HG03060 (cell line): ENCODE results near the gene ALKBH1.
A peak's percentile ranks its signal among the peaks of the same experiment; 100 is the strongest.
"Not testable (repeated sequence)": the region's sequence is repeated elsewhere in the genome, so short reads cannot be mapped to it uniquely, and the experiment has no call there.

Experiments
- ATAC-seq: cut with Tn5 transposase; IDR thresholded peaks from one replicate; pipeline ENCODE4 v1.9.1; 2021; ENCODE audit warnings: low read depth, moderate number of reproducible peaks; ENCODE audit not compliant: unreplicated experiment

The ALKBH1 gene, protein sequence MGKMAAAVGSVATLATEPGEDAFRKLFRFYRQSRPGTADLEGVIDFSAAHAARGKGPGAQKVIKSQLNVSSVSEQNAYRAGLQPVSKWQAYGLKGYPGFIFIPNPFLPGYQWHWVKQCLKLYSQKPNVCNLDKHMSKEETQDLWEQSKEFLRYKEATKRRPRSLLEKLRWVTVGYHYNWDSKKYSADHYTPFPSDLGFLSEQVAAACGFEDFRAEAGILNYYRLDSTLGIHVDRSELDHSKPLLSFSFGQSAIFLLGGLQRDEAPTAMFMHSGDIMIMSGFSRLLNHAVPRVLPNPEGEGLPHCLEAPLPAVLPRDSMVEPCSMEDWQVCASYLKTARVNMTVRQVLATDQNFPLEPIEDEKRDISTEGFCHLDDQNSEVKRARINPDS

GRCh38 chr14:77707724-77708408 is at the start of gene ALKBH1, which contains the start of gene SLIRP:
Gene ALKBH1, minus strand, starts transcription at chr14:77708023. Its CDS starts 19 bp downstream, at chr14:77708004.
Gene SLIRP, plus strand, starts transcription at chr14:77708103. Its CDS starts 9 bp downstream, at chr14:77708112.
- ATAC-seq: peak; percentile 91

DNA sequence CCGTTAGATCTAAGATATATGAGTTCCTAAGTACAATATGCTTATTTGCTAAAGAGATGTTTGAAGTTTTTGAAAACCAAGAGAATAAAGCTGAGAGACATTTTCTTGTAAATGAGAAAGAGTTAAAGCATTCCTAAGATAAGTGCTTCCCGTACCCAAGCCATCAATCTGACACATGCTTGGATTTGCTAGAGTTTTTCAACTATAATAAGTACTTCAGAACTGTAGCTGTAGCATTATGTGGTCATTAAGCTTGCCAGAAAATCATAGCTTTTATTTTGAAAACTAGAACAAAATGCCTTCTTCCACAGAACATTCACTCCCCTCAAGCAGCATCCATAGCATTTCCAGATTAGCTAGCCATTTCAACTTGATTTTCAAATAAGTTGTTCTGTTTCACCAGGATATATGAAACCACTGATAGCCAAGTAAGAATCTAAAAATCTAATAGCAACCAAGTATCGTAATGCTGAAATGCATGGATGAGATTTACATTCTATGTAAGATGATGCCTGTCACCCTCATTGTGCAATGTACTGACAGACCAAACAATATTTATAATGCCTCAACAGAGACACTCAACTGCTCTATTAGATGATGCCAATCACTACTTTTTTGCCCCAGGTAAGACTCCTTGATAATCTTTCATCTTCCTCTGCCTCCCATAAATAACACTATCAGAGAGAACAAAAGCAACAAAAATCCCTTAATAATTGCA is 45.1 kb upstream of the ALKBH1 start:
- no peak for ATAC-seq

- no peak for ATAC-seq
Observed at GRCh38 chr14:77752266-77752665, 44.4 kb upstream of the ALKBH1 start.

DNA sequence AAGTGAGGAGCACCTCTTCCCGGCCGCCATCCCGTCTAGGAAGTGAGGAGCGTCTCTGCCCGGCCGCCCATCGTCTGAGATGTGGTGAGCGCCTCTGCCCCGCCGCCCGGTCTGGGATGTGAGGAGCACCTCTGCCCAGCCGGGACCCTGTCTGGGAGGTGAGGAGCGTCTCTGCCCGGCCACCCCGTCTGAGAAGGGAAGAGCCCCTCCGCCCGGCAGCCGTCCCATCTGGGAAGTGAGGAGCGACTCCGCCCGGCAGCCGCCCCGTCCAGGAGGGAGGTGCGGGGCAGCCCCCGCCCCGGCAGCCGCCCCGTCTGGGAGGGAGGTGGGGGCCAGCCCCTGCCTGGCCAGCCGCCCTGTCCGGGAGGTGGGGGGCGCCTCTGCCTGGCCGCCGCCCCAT is 39.6 kb upstream of the ALKBH1 start:
- ATAC-seq: not testable (repeated sequence)

GRCh38 chr14:77746064-77746702 is 38.4 kb upstream of the ALKBH1 start:
- ATAC-seq: no peak

- no peak for ATAC-seq
Observed at GRCh38 chr14:77741438-77741837, 33.6 kb upstream of the ALKBH1 start.

DNA sequence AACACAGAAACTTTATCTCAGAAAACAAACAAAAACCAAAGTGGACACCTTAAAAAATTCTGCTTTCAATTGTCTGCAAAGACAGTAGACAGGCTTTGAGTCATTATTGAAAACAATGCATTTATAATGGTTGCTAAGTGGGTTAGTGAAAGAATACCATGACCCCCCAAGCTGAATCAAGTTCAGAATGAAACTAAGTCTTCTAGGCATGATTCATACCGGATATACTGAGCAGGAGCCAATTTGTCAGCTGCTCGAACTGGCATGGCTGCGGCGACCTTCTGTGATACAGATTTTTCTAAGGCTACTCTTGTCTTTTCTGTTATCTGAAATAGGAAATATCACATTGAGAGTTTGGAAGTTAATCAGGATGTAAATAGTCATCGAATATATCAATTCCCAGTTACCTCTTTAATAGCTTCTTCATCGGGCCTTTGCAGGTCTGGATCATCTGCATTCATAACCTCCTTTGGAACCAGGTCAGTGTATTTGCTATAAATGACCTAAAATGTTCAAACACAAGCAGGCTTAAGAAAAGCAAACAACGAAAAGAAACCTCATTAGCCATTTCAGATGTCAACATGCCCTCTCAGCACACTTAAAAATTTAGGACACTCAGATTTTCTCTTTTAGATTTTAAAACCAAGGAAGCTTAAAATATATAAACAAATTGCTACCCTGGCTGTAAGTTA is 30.9 kb upstream of the ALKBH1 start:
- peak; percentile 65 for ATAC-seq

DNA sequence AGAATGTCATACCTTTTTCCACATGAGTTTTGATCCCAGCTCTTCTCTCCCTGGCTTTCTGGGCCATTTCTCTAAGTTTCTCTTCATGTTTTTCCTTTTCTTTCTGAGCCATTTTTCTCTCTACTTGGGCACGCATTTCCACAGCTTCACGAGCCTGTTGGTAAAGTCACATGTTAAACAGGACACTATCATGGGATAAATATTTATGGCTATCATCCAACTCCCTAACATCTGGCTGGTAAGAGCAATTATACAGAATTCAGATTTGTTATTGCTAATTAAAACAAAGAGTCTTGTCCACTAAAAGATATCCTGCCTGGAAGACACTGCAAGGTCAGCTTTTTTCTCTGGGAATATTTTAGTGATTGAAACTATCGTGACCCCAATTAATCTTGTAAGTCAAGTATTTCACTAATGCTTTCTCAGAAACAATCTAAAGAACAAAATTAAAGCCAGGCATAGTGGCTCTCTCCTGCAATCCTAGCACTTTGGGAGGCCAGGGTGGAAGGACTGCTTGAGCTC is 23.2 kb upstream of the ALKBH1 start:
- ATAC-seq: no peak

- ATAC-seq: no peak
Observed at GRCh38 chr14:77722301-77722700, 14.5 kb upstream of the ALKBH1 start.

DNA sequence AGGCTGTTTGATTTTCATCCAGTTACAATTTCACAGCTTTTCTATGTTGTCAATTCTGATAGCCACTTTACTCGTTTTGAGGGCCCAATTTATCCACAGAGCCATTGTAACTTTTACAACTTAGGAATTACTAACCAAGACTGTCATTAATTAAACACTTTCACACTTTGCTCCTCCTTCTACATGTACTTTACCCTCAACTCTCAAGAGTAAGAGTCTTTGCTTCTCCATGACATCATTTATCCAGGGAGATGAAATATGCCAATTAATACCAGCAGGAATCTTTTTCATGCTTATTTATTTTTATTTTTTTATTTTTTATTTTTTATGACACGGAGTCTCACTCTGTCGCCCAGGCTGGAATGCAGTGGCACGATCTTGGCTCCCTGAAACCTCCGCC is 13.6 kb upstream of the ALKBH1 start:
- ATAC-seq: no peak

- ATAC-seq: no peak
Observed at GRCh38 chr14:77717608-77718305, 9.9 kb upstream of the ALKBH1 start.

- ATAC-seq: no peak
Observed at GRCh38 chr14:77714926-77715325, 7.1 kb upstream of the ALKBH1 start.

- ATAC-seq: no peak
Observed at GRCh38 chr14:77710364-77710763, 2.5 kb upstream of the ALKBH1 start.

GRCh38 chr14:77709412-77709811 is 1.6 kb upstream of the ALKBH1 start:
- ATAC-seq: no peak

- ATAC-seq: no peak
Observed at GRCh38 chr14:77708749-77709148, 926 bp upstream of the ALKBH1 start.

DNA sequence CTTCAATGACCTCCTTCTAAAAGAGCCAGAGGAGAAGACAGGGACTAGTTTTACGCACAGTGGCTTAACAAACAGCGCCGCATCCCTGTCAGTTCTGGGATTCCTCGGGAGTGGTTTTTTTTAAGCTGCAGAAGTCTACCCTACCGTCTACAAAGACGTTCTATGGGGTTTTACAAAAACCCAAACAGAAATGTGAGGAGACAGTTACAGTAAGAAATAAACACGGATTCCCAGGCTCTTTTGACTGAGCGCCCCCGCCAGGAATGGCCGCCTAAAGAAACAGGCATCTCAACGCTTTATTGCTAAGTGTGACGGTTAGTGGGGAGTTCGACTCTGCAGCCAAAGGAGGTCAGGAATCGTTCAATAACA is 484 bp downstream of the ALKBH1 start:
- ATAC-seq: peak; percentile 6

- no peak for ATAC-seq
Observed at GRCh38 chr14:77691259-77691658, 16.6 kb downstream of the ALKBH1 start.

DNA sequence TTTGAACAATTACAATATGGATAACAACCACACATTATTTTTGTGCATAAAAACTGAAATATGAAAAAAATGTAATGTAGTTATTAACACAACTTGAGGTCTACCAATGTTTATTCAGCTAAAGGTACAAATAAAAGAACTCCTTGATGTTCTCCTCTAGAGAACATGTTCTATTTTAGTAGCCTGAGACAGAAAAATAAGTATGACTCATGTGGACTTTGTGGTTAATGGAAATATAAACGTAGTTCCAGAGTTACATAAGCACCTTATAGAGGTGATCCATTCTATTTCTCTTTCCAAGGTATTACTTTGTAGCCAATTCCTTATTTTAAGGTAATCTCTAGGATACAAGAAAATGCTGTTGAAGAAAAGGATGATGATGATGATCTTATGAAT is 25.7 kb downstream of the ALKBH1 start:
- ATAC-seq: no peak
